ENCODE measurements around the gene SULT2B1. TPM values are rescaled to one million over a fixed set of nuclear protein-coding genes. Genes with fewer than 3 reads are reported as not detected.

SULT2B1 gene
- total RNA-seq, 2 donors from 2014 or later: 0.35 to 2.4 TPM

- H3K27ac Mint-ChIP-seq: no peak overlapping the region
- H3K9me3 Mint-ChIP-seq: no peaks in the 10 kb centered on the region
- no peaks in the 10 kb centered on the region for H3K36me3 Mint-ChIP-seq (ENCODE audit: low read depth)
- Histone ChIP-seq H3K27me3 (ENCODE audit: control insufficient read depth, insufficient read depth, low read length, poor library complexity, severe bottlenecking) (no peaks in the 10 kb centered on the region), H3K4me1 (ENCODE audit: control insufficient read depth, insufficient read depth, low read length) (no peaks in the 10 kb centered on the region), H3K36me3 (ENCODE audit: control insufficient read depth, insufficient read depth, low read length) (no peaks in the 10 kb centered on the region), H3K4me3 (ENCODE audit: low read length) (no peak overlapping the region), H3K27ac (ENCODE audit: low read depth, low read length) (no peak overlapping the region), H3K9ac (ENCODE audit: extremely low read depth, low read length, poor library complexity, severe bottlenecking) (no peak overlapping the region), H3K9me3 (ENCODE audit: control insufficient read depth, low read length) (no peaks in the 10 kb centered on the region)
- 82 to 91% methylated on average over 6 to 7 of the region's 7 CpGs for WGBS, 2 experiments (ENCODE audit: insufficient coverage in 1 of 2, insufficient read length in 1 of 2)
- no peak overlapping the region for H3K4me3 Mint-ChIP-seq
- TF ChIP-seq CTCF (conservative IDR thresholded peaks at IDR 0.05): no peak
- no peaks in the 10 kb centered on the region for H3K27me3 Mint-ChIP-seq (ENCODE audit: insufficient read depth)
- no peak for DNase-seq
- no peaks in the 10 kb centered on the region for H3K4me1 Mint-ChIP-seq
These were observed 11.9 kb upstream of the SULT2B1 start for GRCh38 chr19:48540110-48540509.

- Mint-ChIP-seq H3K27ac (no peak overlapping the region), H3K4me3 (no peak overlapping the region), H3K9me3 (no peaks in the 10 kb centered on the region), H3K27me3 (ENCODE audit: insufficient read depth) (no peaks in the 10 kb centered on the region), H3K36me3 (ENCODE audit: low read depth) (no peaks in the 10 kb centered on the region), H3K4me1 (no peaks in the 10 kb centered on the region)
- Histone ChIP-seq H3K4me3 (ENCODE audit: low read length) (no peak overlapping the region), H3K36me3 (ENCODE audit: control insufficient read depth, insufficient read depth, low read length) (no peaks in the 10 kb centered on the region), H3K27ac (ENCODE audit: low read depth, low read length) (no peak overlapping the region), H3K9ac (ENCODE audit: extremely low read depth, low read length, poor library complexity, severe bottlenecking) (no peak overlapping the region), H3K9me3 (ENCODE audit: control insufficient read depth, low read length) (no peaks in the 10 kb centered on the region), H3K4me1 (ENCODE audit: control insufficient read depth, insufficient read depth, low read length) (no peaks in the 10 kb centered on the region), H3K27me3 (ENCODE audit: control insufficient read depth, insufficient read depth, low read length, poor library complexity, severe bottlenecking) (no peaks in the 10 kb centered on the region)
- WGBS, 2 experiments (ENCODE audit: insufficient coverage in 1 of 2, insufficient read length in 1 of 2): 92% methylated on average over 5 to 6 of the region's 6 CpGs
- no peak for TF ChIP-seq CTCF (conservative IDR thresholded peaks at IDR 0.05)
- no peak for DNase-seq
These were observed 10.2 kb upstream of the SULT2B1 start for GRCh38 chr19:48541813-48542212.

GRCh38 chr19:48543121-48543710, 8.8 kb upstream of the SULT2B1 start:
- Mint-ChIP-seq H3K36me3 (ENCODE audit: low read depth) (no peaks in the 10 kb centered on the region), H3K4me3 (no peak overlapping the region)

More at GRCh38 chr19:48543121-48543710, 8.8 kb upstream of the SULT2B1 start:
- no peaks in the 10 kb centered on the region for H3K27me3 Mint-ChIP-seq (ENCODE audit: insufficient read depth)
- Histone ChIP-seq H3K36me3 (ENCODE audit: control insufficient read depth, insufficient read depth, low read length) (no peaks in the 10 kb centered on the region), H3K4me3 (ENCODE audit: low read length) (no peak overlapping the region), H3K9me3 (ENCODE audit: control insufficient read depth, low read length) (no peaks in the 10 kb centered on the region), H3K27me3 (ENCODE audit: control insufficient read depth, insufficient read depth, low read length, poor library complexity, severe bottlenecking) (no peaks in the 10 kb centered on the region), H3K9ac (ENCODE audit: extremely low read depth, low read length, poor library complexity, severe bottlenecking) (no peak overlapping the region), H3K4me1 (ENCODE audit: control insufficient read depth, insufficient read depth, low read length) (no peaks in the 10 kb centered on the region), H3K27ac (ENCODE audit: low read depth, low read length) (no peak overlapping the region)
- peak; percentile 68 for DNase-seq
- 75 to 90% methylated on average over 2 to 19 of the region's 19 CpGs for WGBS, 2 experiments (ENCODE audit: insufficient coverage in 1 of 2, insufficient read length in 1 of 2)
- TF ChIP-seq CTCF (conservative IDR thresholded peaks at IDR 0.05): no peak
- no peak overlapping the region for H3K27ac Mint-ChIP-seq
- H3K4me1 Mint-ChIP-seq: no peaks in the 10 kb centered on the region
- no peaks in the 10 kb centered on the region for H3K9me3 Mint-ChIP-seq
